GM04503 (cell line): ENCODE results near the gene SLC6A9.

Source experiments
- DNase-seq: peaks from one replicate; pipeline ENCODE4 v3.0.0-alpha.2; 2012; ENCODE audit warnings: low read depth

Gene SLC6A9

DNA sequence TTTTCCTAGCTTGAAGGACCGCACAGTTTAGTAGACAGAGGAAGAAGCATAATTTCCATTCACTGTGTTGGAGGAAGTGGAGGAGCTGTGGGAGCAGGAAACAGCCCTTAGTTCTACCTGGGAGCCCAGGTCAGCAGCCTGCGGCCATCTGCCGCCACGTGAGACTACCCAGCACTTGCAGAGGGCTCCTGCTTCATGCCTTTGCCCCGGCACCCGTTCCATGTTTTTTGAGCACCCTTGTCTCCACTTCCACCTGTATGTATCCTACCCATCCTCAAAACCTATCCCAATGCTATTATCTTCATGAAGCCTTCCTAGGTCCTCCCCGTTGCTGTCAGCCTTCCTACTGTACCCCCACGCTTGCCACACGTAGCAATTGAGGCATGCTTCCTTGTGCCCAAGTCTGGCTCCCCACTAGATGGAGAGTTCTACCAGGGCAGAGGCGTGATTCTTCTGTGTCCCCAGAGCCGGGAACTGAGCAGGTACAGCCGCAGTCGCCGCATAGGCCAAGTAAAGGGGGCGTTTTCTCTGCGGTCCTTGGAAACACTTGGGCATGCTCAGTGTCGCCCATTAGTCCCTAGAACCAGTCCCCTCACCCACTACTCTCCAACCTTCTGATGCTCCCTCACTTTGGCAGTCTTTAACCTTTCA is 1.9 kb downstream of the SLC6A9 start:
- no peak for DNase-seq

GRCh38 chr1:44027320-44027719 is 3.9 kb downstream of the SLC6A9 start:
- no peak for DNase-seq

- no peak for DNase-seq
These were observed 5.4 kb downstream of the SLC6A9 start for GRCh38 chr1:44025816-44026215.

DNA sequence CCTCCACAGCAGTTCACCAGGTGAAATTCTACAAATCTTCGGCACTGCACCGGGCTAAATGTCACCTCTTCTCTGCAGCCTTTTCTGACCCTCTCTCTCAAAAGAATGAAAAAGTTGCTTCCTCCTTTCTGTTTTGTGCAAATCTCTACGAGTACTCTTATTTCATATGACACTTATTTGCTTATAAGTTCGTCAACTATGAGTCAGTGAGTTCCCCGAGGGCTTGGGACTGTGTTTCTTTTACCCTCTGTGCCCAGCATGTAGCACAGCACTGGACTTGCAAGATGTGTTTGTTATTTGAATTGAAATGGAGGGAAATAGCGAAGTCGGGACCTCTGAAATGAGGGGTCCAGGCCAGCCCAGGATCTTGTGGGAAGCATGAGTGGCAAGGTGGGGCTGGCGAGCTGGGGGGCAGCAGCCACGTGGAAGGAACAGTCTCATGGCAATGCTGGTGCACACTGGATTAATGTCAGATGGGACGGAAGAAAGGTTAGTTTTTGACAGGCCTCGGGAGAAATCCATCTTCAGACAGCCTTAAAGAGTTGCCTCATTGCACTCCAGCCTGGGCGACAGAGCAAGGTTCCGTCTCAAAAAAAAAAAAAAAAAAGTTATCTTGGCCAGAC is 6.2 kb downstream of the SLC6A9 start:
- DNase-seq = no peak

DNA sequence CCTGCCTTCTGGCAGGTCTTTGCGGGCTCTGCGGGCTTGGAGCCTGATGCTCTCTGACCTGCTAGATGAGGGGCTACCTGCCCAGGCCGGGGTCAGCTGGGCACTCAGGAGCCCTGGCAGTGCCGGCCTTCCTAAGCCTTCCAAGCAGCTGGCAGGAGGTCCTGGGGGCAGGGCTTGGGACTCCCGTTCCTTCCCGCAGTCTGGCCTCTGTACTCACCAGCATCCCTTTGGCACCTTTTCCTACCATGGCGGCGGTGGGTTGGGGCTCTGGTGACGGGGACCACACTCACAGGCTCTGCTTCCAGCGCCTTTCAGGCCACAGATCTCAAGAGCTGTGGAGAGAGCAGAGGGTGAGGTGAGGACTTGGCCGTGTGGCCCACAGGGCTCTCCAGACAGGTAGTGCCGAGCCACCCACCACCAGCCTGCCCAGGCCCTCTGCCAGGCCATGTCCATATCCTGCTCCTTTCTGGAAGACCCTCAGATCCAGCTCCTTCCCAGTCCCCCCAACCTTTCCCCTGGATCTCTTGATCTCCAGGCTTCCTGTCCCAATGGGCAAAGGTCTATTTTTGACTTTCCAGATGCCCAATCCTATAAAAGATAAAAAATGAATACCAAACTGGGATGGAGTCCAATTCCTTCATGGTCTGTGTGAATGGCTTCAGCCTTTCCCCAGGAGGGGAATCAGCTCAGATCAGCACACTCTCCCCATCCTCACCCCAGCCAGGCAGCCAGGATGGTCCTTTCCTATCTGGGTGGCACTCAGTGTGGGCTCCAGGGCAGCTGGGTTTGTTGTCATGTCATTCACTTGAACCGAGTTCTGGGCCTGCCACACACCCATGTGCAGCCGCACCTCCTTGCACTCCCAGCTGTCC is 7.0 kb downstream of the SLC6A9 start:
- DNase-seq = no peak

GRCh38 chr1:44021581-44022321 is 9.5 kb downstream of the SLC6A9 start:
- DNase-seq = no peak

DNA sequence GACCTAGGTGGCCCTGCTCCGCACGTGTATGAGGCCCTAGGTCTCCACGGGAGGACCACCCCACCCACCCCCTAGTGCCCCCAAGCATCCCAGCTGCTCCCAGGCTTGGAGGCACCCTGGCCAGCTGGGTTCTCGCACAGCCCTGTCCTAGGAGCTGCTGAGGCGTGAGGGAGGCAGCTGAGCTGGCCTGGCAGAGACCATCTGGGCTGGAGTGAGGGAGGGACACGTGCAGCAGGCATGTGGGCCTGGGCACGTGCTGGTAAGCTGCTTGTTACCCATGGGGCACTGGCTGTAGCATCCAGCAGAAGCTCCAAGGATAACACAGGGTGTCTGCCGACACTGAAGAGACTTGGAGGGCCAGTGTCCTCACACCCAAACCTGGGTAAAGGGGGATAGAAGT is 10.1 kb downstream of the SLC6A9 start:
- no peak for DNase-seq

DNA sequence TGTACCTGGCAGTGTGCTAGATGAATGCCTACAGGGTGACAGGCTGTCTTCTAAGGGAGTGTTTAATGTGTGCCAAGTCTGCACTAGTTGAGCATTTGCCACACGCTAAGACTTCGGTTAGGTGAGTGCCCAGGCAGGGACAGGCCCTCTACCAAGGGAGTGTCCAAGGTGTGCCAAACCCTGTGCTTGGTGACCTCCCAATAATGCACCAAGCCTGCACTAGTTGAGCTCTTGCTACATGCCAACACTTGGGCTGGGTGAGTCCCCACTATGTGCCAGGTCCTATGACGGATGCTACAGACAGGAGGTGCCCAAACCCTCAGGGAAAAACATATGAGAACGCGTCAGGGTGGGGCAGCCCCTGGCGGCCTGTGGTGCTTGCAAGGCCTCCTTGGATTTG is 10.8 kb downstream of the SLC6A9 start:
- DNase-seq = no peak

- no peak for DNase-seq
These were observed 11.8 kb downstream of the SLC6A9 start for GRCh38 chr1:44019466-44019948.

GRCh38 chr1:44016890-44017400 is 14.3 kb downstream of the SLC6A9 start:
- DNase-seq = no peak

GRCh38 chr1:44016041-44016889 is 15.0 kb downstream of the SLC6A9 start:
- DNase-seq = no peak

DNA sequence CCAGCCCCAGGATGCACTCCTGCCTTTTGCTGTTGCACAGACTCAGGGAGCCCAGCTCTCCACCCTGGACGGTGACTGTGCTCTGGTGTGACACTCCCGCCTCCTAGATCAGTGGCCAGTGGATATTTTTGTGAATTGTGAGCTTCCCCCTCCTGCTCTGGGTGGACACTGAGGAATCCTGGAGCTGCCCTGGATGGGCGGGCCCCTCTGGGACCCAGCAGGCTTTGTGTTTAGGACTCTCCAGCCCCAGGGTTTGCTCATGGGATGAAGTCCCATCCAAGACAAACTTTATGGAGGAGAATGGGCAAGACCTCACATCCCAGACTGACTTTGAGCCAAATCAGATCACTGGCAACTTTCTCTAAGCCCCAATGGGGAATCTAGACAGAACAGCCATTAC is 16.1 kb downstream of the SLC6A9 start:
- DNase-seq = no peak

GRCh38 chr1:44014365-44015104 is 16.7 kb downstream of the SLC6A9 start:
- no peak for DNase-seq

DNA sequence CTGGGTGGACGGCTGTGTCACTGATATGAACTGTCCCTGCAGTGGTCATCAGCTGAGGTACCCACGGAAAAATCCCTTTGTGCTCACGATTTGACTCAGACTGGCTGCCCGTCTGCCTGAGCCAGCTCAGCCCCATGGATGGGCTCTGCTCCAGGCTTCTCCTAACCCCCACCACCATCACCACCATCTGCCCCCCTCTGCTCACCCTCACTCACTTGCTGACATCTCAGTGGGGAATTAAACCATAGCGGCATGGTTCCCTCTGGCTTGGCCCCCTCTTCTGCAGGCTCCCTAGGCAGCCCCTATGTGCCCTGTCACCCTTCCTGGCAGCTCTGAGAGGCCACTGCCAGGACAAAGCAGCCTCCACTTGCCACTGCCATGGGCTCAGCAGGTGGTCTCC is 17.3 kb downstream of the SLC6A9 start:
- no peak for DNase-seq

- DNase-seq = no peak
These were observed 18.2 kb downstream of the SLC6A9 start for GRCh38 chr1:44012941-44013609.

- no peak for DNase-seq
These were observed 18.9 kb downstream of the SLC6A9 start for GRCh38 chr1:44012404-44012803.

DNA sequence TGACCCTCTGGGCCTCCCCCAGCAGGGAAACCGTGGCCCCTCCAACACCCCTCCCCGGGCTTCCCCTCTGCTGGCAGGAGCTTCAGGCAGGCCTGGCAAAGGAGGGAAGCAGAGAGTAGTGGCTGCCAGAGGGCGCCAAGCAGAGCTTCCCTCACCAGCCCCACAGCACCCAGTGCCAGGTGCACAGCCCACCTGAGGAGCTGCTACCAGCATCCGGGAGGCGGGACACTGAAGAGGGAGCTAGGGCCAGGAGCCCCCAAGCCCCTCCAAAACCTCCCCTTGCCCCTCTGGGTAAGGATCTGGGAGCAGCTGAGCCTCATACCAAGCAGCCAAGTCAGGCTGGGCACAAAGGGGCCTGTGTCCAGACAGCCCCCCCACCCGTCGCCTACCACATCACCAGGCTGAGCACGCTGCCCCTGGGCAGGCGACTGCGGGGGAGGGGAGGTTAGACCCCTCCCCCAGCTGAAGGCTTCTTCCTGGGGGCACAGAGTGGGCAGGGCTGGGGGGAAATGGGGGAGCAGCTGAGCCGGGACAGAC is 20.3 kb downstream of the SLC6A9 start:
- DNase-seq = no peak

- no peak for DNase-seq
These were observed 23.0 kb downstream of the SLC6A9 start for GRCh38 chr1:44008259-44008658.

DNA sequence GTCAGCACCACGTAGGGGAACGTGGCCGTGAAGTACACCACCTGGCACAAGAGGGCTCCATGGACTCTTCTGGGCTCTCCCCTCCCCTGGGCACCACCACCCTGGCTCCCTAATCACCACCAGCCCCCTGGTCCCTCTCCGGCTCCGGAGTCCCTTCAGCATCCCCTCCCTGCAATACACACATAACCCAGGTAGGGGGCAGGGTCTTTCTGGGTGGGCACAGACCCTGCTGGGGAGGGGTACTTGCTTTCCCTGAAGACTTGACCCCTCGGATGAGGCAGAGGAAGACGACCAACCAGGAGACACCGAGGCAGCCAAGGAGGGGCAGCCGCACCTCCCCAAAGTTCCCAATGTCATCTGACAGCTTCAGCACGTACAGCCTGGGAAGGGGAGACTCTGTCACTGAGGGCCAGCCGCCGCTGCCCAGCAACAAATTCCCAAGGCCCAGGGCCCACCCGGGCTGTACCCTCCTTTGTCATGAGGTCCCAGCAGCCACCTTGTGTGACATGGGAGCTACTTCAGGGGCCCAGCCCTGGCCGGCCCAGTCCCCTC is 28.6 kb downstream of the SLC6A9 start:
- no peak for DNase-seq
